SK-N-SH (cell line): ENCODE measurements around the gene CD3D. TPM values are rescaled to one million over a fixed set of nuclear protein-coding genes. Genes with fewer than 3 reads are reported as not detected.

ENCODE experiments used
- CTCF ChIA-PET: fragments of 300-600, 350-600 bp; formaldehyde crosslinking; extraction: SDS; loops from one replicate; lab custom pipeline; 2021; lab: Yijun Ruan, JAX
- POLR2A ChIA-PET: fragments of 350-600 bp; sonication (Branson Sonifier 250); formaldehyde crosslinking; extraction: SDS; loops from one replicate; lab custom pipeline; 2020; ENCODE audit warnings: antibody characterized with exemption, inconsistent platforms; lab: Yijun Ruan, JAX
- DNase-seq: peaks from one replicate; pipeline ENCODE4 v3.0.0; 2012
- H2AFZ ChIP-seq: fragments of 200-600 bp; sonication (generic); 2 replicates; pipeline ENCODE4 v1.8.1; 2016; ENCODE audit warnings: antibody characterized with exemption, mild to moderate bottlenecking, low read depth
- H3F3A ChIP-seq: fragments of 200-600 bp; sonication (generic); replicated peaks from 2 replicates; pipeline ENCODE3; 2016; ENCODE audit warnings: antibody characterized with exemption, mild to moderate bottlenecking; ENCODE audit not compliant: insufficient read depth
- H3K27ac ChIP-seq, 2 experiments: fragments of 200-500 bp in 1 of 2; fragments of 200-600 bp in 1 of 2; sonication (Bioruptor generic) in 1 of 2; sonication (generic), shearing (Covaris generic) in 1 of 2; 2 replicates each; pipeline versions ENCODE4 v1.5.1 to v1.6.1; 2014 to 2016; ENCODE audit warnings: low read depth in 2 of 2, inconsistent platforms in 1 of 2, low read length in 1 of 2, mild to moderate bottlenecking in 1 of 2, mixed read lengths in 1 of 2
- H3K27me3 ChIP-seq: fragments of 200-600 bp; sonication (generic), shearing (Covaris generic); 2 replicates; pipeline ENCODE4 v1.6.1; 2016; ENCODE audit warnings: mixed run types; ENCODE audit not compliant: insufficient read depth
- H3K36me3 ChIP-seq, 2 experiments: fragments of 200-500 bp in 1 of 2; fragments of 200-600 bp in 1 of 2; sonication (Bioruptor generic) in 1 of 2; sonication (generic) in 1 of 2; replicated peaks in 1 of 2; 2 replicates each; pipeline versions ENCODE3 to v1.5.1; 2014 to 2016; ENCODE audit warnings: low read length in 1 of 2, mild to moderate bottlenecking in 1 of 2; ENCODE audit not compliant: insufficient read depth in 2 of 2, control insufficient read depth in 1 of 2
- H3K4me1 ChIP-seq, 2 experiments: fragments of 200-500 bp in 1 of 2; fragments of 200-600 bp in 1 of 2; sonication (Bioruptor generic) in 1 of 2; sonication (generic), shearing (Covaris generic) in 1 of 2; 2 replicates each; pipeline versions ENCODE4 v1.5.1 to v1.6.1; 2014 to 2016; ENCODE audit warnings: low read depth in 1 of 2, low read length in 1 of 2, mixed run types in 1 of 2; ENCODE audit not compliant: insufficient read depth in 2 of 2, control insufficient read depth in 1 of 2
- H3K4me2 ChIP-seq: fragments of 200-600 bp; sonication (generic), shearing (Covaris generic); 2 replicates; pipeline ENCODE4 v1.6.1; 2017; ENCODE audit warnings: mixed run types
- H3K4me3 ChIP-seq, 2 experiments: fragments of 200-500 bp in 1 of 2; fragments of 200-600 bp in 1 of 2; sonication (Bioruptor generic) in 1 of 2; sonication (generic), shearing (Covaris generic) in 1 of 2; 2 replicates each; pipeline versions ENCODE4 v1.5.1 to v1.8.1; 2014 to 2016; ENCODE audit warnings: low read depth in 2 of 2, inconsistent platforms in 1 of 2, low read length in 1 of 2, mild to moderate bottlenecking in 1 of 2, mixed read lengths in 1 of 2, moderate library complexity in 1 of 2
- H3K79me2 ChIP-seq: fragments of 200-600 bp; sonication (generic); 2 replicates; pipeline ENCODE4 v1.8.1; 2017; ENCODE audit warnings: mild to moderate bottlenecking; ENCODE audit not compliant: insufficient read depth
- H3K9ac ChIP-seq: fragments of 200-600 bp; sonication (generic); 2 replicates; pipeline ENCODE4 v1.6.1; 2017; ENCODE audit warnings: mixed run types
- H3K9me2 ChIP-seq: fragments of 200-600 bp; sonication (generic); 2 replicates; pipeline ENCODE4 v1.6.1; 2017; ENCODE audit warnings: mixed run types
- H3K9me3 ChIP-seq: fragments of 200-600 bp; sonication (generic); 2 replicates; pipeline ENCODE4 v1.6.1; 2017; ENCODE audit warnings: mixed run types, mild to moderate bottlenecking, moderate library complexity
- H4K20me1 ChIP-seq: fragments of 200-600 bp; sonication (generic); 2 replicates; pipeline ENCODE4 v1.6.1; 2017; ENCODE audit warnings: mild to moderate bottlenecking, mixed run types; ENCODE audit not compliant: insufficient read depth
- CHD2 ChIP-seq: fragments of 150-350 bp; IDR thresholded peaks from 2 replicates; pipeline ENCODE4 v1.6.1; 2018; ENCODE audit warnings: low read length; ENCODE audit not compliant: partially characterized antibody
- EZH2phosphoT487 ChIP-seq: fragments of 200-600 bp; sonication (generic); IDR thresholded peaks from 2 replicates; pipeline ENCODE4 v1.6.1; 2017; ENCODE audit warnings: low read depth, mixed run types, mild to moderate bottlenecking, antibody characterized with exemption, moderate library complexity, borderline replicate concordance
- FOSL2 ChIP-seq: IDR thresholded peaks from 2 replicates; pipeline ENCODE4 v1.4.0; 2012; ENCODE audit warnings: low read depth, mild to moderate bottlenecking, moderate library complexity, borderline replicate concordance
- FOXJ3 ChIP-seq: sonication (generic); formaldehyde crosslinking; IDR thresholded peaks from 2 replicates; pipeline ENCODE4 v1.5.1; 2020; ENCODE audit warnings: mild to moderate bottlenecking, missing genetic modification reagents
- GABPA ChIP-seq: IDR thresholded peaks from 2 replicates; pipeline ENCODE4 v1.4.0; 2012; ENCODE audit warnings: low read depth, mild to moderate bottlenecking
- POLR2AphosphoS5 ChIP-seq: IDR thresholded peaks from 2 replicates; pipeline ENCODE4 v1.6.1; 2012; ENCODE audit warnings: low read depth, low read length
- REST ChIP-seq: IDR thresholded peaks from 2 replicates; pipeline ENCODE4 v1.6.1; 2012; ENCODE audit warnings: mild to moderate bottlenecking, low read depth, low read length, moderate library complexity
- RFX5 ChIP-seq: IDR thresholded peaks from 2 replicates; pipeline ENCODE4 v1.6.1; 2012; ENCODE audit warnings: mild to moderate bottlenecking, improper control_type of control experiment, low read length
- RXRA ChIP-seq: IDR thresholded peaks from 2 replicates; pipeline ENCODE4 v1.4.0; 2012; ENCODE audit warnings: low read depth, mild to moderate bottlenecking, borderline replicate concordance
- SMC3 ChIP-seq: IDR thresholded peaks from 2 replicates; pipeline ENCODE4 v1.6.1; 2012; ENCODE audit warnings: low read depth, low read length, improper control_type of control experiment
- TEAD4 ChIP-seq: IDR thresholded peaks from 2 replicates; pipeline ENCODE4 v1.4.0; 2012; ENCODE audit warnings: mild to moderate bottlenecking, borderline replicate concordance; ENCODE audit not compliant: insufficient read depth
- USF1 ChIP-seq: IDR thresholded peaks from 2 replicates; pipeline ENCODE4 v1.4.0; 2012; ENCODE audit warnings: low read depth, borderline replicate concordance
- YY1 ChIP-seq: IDR thresholded peaks from 2 replicates; pipeline ENCODE4 v1.4.0; 2012; ENCODE audit warnings: low read depth, mild to moderate bottlenecking
- WGBS: methylation state at CpG from one replicate; pipeline ENCODE4 v1.1.6; 2017; ENCODE audit warnings: low lambda C conversion rate; 5-methylcytosine and 5-hydroxymethylcytosine counted together
- polyA plus RNA-seq, 3 experiments: library from polyadenylated mRNA; depleted of rRNA; stranded (reverse); fragments of >200 nt; gene quantifications; 2 replicates each; pipeline ENCODE4 v1.2.3, GENCODE V29; 2012
- TF ChIP-seq, protein P1 (sequence below): fragments of 150-350 bp; IDR thresholded peaks from 2 replicates; pipeline ENCODE4 v1.6.1; 2016; ENCODE audit warnings: mild to moderate bottlenecking, low read depth, low read length
- TF ChIP-seq, protein P2 (sequence below): IDR thresholded peaks from 2 replicates; pipeline ENCODE4 v1.4.0; 2012; ENCODE audit warnings: low read depth

CD3D gene
- polyA plus RNA-seq, 1 of the 3 experiments (the other 2 are of a cell fraction) = 0.44 TPM

DNA sequence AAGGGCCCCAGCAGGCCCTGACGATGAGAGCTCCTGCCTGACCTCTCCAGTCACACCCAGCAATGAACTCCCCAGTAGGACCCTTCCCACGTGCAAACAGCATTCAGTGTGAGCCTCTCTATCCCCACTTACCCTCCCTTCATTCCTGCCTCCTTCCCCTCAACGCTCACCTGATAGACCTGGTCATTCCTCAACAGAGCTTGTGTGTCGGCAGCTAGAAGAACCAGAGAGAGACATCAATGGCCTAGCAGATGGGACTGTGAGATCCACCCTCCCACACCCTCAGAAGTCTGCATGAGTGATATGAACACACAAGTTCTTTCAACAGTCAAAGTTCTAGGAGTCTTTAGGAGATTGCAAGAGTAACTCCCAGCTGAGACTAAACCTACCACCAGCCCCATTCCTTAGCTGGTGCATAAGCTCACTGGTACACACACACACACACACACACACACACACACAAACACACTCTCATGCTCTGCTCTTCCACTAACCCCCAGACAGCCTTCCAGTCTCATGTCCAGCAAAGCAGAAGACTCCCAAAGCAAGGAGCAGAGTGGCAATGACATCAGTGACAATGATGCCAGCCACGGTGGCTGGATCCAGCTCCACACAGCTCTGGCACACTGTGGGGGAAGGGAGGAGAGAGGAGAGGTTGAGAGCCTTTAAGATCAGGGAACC lies 3.1 kb downstream of the CD3D start:
- Histone ChIP-seq H3K4me3 (no peak overlapping the region), H3K4me1 (no peaks in the 10 kb centered on the region), H4K20me1 (no peaks in the 10 kb centered on the region), H3K36me3 (no peaks in the 10 kb centered on the region), H3K79me2 (no peaks in the 10 kb centered on the region), H3K27ac (no peak overlapping the region), H3K9me3 (no peaks in the 10 kb centered on the region), H3F3A (no peaks in the 10 kb centered on the region), H3K27me3 (no peaks in the 10 kb centered on the region; the same call in 1 of the 2 replicates)
- CTCF ChIA-PET = interaction anchor here (1.2 to 1.9 kb wide), 2 partner anchors 13 to 141 kb away, joined by 3 to 9 read pairs; no protein-coding TSS in a partner anchor
- DNase-seq = no peak
- TF ChIP-seq POLR2AphosphoS5 = no peak
- TF ChIP-seq, protein P1, sequence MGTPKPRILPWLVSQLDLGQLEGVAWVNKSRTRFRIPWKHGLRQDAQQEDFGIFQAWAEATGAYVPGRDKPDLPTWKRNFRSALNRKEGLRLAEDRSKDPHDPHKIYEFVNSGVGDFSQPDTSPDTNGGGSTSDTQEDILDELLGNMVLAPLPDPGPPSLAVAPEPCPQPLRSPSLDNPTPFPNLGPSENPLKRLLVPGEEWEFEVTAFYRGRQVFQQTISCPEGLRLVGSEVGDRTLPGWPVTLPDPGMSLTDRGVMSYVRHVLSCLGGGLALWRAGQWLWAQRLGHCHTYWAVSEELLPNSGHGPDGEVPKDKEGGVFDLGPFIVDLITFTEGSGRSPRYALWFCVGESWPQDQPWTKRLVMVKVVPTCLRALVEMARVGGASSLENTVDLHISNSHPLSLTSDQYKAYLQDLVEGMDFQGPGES = no peak
- no peak for TF ChIP-seq USF1
- no peak for TF ChIP-seq GABPA
- TF ChIP-seq REST = no peak
- TF ChIP-seq TEAD4 = no peak
- no peak for TF ChIP-seq YY1
- TF ChIP-seq EZH2phosphoT487 = no peak
- TF ChIP-seq CHD2 = no peak
- no peak for TF ChIP-seq RXRA
- no peak for TF ChIP-seq SMC3
- no peak for TF ChIP-seq FOSL2
- TF ChIP-seq, protein P2, sequence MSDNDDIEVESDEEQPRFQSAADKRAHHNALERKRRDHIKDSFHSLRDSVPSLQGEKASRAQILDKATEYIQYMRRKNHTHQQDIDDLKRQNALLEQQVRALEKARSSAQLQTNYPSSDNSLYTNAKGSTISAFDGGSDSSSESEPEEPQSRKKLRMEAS = no peak
- TF ChIP-seq FOXJ3 = no peak
- TF ChIP-seq RFX5 = no peak
- TF ChIP-seq, all 33 proteins: peak for 0
- no peak overlapping the region for H3K4me2 ChIP-seq
- no peaks in the 10 kb centered on the region for H3K9me2 ChIP-seq
- H3K9ac ChIP-seq = no peak overlapping the region
- no peak overlapping the region for H2AFZ ChIP-seq
- POLR2A ChIA-PET = interaction anchor here (0.6 kb wide), 1 partner anchor 62 kb away, joined by 3 read pairs; no protein-coding TSS in a partner anchor
- WGBS = 3% methylated on average over 4 of the region's 5 CpGs
